ENCODE data around the gene SMG9.
"Not testable (repeated sequence)": the region's sequence is repeated elsewhere in the genome, so short reads cannot be mapped to it uniquely, and the experiment has no call there.

SMG9 gene

DNA sequence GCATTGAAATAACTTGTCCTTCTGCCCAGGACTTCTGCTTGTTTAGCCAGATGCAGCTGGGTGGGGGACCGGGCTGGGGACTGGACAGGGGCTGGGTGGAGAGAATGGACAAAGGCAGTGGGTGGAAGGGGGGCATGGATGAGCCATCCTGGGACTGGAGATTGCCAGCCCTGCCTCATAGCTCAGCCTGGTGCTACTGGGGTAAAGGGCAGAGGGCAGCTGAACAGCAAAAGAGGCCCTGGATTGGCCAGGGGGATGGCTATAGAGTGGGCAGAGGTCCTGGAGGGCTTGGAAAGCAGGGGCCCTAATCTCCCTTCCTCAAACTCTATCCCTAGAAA, 67.1 kb downstream of the SMG9 start:
- DNase-seq = no peak

DNA sequence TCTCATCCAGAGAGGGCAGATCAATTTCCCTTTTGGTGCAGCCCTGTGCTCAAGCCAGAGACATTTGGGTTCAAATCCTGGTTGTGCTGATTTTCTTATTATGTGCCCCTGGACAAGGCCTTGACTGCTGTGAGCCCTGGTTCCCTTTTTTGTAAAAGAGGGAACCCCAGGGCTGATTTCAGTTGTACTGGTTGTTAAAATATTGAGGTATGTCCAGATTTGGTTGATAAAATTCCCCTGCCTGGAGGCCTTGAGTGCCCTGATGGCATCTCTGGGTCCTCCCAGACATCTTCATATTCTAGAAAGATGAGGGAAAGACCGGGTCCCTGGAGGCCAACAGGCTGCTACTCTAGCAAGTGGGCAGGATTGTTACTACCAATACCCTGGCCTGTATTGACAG, 70.4 kb downstream of the SMG9 start:
- DNase-seq = no peak

DNA sequence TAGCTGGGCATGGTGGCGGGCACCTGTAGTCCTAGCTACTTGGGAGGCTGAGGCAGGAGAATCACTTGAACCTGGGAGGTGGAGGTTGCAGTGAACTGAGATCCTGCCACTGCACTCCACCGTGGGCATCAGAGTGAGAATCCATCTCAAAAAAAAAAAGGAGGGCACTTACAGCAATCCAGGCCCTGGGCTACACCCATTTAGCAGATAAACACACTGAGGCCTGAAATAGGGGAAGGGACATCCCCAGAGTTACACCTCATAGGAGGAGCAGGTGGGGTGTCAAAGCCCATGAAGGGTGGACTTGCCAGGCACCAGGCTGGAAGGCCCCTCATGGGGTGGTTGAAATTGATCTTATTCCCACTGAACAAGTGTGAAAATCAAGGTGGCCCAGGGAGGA, 70.9 kb downstream of the SMG9 start:
- DNase-seq = no peak

DNA sequence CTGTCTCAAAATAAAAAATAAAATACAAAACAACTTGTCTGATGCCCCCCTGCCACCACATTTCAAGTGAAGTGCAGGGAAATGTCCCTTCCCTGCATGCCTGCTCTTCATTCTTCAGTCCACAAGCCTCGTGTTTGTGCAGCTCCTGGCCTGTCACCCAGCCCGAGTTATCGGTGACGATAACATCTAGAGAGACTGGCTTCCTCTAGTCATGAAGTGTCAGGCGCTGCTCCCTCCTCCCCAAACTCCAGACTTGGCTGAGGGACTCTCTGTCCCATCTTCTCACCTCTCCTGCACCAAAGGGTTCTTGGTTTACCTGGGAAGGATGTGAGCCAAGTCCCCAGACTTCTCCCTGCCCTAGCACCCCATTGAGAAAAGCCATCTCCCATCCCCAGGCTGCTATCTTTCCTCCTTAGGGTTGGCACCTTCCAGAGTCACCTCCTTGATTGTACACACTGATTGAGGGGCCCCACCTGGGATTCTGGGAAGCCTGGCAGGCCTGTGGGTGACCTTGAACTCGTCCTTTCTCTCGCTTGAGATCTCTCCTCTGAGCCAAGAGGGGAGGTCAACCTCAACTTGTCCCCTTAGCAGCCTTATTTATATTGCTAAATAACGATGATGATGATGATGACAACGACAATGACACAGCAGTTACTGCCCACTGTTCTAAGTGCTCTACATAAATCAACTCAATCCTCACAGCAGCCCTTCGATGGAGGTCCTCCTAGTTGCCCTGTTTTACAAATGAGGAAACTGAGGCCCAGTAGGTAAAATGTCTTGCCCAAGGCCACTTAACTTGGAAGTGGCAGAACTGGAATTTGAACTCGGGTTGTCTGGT, 71.7 kb downstream of the SMG9 start:
- no peak for DNase-seq

DNA sequence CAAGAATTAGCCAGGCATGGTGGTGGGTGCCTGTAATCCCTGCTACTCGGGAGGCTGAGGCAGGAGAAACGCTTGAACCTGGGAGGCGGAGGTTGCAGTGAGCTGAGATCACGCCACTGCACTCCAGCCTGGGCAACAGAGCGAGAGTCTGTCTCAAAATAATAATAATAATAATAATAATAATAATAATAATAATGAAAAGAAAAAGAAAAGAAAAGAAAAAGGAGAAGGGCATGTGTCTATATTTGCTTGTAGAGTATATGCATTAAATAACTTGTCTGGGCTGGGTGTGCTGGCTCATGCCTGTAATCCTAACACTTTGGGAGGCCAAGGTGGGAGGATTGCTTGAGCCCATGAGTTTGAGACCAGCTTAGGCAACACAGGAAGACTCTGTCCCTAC, 72.5 kb downstream of the SMG9 start:
- not testable (repeated sequence) for DNase-seq

DNA sequence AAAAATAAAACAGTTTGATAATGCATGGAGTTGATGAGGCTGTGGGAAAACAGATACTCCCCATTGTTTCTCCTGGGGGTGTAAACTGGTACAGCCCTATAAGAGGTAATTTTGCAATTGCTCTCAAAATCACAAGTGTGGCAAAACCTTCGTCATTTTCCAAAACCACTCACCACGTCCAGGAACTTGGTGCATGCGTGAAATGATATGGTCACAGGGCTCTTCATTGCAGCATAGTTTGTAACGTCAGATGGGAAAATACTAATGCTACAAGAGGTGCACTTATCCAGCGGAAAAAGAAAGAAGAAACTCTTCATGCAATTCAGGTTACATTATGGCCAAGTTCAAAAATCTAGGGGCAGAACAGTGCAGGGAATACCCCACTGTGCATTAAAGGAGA, 72.9 kb downstream of the SMG9 start:
- no peak for DNase-seq

DNA sequence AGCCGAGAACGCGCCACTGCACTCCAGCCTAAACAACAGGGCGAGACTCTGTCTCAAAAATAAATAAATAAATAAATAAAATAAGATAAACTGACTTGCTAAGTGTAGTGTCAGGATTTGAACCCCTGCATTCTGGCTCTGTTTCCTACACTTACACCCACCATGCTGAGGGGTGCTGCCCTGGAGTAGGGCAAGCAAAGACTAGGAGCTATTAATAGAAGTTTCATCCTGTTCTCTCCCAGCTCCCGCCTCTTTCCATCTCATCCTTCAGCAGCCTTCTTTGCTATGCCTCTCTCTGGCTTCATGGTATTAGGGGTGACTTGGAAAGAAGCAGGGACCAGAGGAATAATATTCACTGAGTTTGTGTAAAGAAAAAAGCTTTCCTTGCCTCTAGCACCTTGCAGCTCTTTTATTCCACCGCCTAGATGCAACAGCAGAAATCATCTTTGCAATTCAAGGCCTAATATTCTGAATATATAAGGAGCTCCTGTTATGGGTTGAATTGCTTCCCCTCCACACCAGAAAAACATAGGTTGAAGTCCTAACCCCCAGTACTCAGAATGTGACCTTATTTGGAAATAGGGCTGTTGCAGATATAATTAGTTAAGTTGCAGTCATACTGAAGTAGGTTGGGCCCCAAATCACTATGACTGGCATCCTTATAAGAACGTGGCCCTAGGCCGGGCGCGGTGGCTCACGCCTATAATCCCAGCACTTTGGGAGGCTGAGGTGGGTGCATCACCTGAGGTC, 76.1 kb downstream of the SMG9 start:
- no peak for DNase-seq
